GM12873 (cell line): ENCODE measurements around the gene CDKN1B.
A peak's percentile ranks its signal among the peaks of the same experiment; 100 is the strongest.

ENCODE experiments used
- TF ChIP-seq, protein P1 (sequence below): IDR thresholded peaks from 2 replicates; pipeline ENCODE4 v1.5.1; 2012; ENCODE audit warnings: low read depth, mild to moderate bottlenecking, moderate library complexity, low read length, control low read depth; ENCODE audit not compliant: insufficient read depth; ENCODE audit errors: missing control alignments

CDKN1B gene

DNA sequence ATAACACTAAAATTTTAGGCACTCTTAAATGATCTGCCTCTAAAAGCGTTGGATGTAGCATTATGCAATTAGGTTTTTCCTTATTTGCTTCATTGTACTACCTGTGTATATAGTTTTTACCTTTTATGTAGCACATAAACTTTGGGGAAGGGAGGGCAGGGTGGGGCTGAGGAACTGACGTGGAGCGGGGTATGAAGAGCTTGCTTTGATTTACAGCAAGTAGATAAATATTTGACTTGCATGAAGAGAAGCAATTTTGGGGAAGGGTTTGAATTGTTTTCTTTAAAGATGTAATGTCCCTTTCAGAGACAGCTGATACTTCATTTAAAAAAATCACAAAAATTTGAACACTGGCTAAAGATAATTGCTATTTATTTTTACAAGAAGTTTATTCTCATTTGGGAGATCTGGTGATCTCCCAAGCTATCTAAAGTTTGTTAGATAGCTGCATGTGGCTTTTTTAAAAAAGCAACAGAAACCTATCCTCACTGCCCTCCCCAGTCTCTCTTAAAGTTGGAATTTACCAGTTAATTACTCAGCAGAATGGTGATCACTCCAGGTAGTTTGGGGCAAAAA, 4.1 kb downstream of the CDKN1B start:
- TF ChIP-seq, protein P1, sequence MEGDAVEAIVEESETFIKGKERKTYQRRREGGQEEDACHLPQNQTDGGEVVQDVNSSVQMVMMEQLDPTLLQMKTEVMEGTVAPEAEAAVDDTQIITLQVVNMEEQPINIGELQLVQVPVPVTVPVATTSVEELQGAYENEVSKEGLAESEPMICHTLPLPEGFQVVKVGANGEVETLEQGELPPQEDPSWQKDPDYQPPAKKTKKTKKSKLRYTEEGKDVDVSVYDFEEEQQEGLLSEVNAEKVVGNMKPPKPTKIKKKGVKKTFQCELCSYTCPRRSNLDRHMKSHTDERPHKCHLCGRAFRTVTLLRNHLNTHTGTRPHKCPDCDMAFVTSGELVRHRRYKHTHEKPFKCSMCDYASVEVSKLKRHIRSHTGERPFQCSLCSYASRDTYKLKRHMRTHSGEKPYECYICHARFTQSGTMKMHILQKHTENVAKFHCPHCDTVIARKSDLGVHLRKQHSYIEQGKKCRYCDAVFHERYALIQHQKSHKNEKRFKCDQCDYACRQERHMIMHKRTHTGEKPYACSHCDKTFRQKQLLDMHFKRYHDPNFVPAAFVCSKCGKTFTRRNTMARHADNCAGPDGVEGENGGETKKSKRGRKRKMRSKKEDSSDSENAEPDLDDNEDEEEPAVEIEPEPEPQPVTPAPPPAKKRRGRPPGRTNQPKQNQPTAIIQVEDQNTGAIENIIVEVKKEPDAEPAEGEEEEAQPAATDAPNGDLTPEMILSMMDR, result no peak

DNA sequence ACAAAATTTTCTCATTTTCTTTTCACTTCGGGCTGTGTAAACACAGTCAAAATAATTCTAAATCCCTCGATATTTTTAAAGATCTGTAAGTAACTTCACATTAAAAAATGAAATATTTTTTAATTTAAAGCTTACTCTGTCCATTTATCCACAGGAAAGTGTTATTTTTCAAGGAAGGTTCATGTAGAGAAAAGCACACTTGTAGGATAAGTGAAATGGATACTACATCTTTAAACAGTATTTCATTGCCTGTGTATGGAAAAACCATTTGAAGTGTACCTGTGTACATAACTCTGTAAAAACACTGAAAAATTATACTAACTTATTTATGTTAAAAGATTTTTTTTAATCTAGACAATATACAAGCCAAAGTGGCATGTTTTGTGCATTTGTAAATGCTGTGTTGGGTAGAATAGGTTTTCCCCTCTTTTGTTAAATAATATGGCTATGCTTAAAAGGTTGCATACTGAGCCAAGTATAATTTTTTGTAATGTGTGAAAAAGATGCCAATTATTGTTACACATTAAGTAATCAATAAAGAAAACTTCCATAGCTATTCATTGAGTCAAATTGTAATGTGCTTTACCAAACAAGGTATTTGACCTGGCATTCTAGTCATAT, 4.8 kb downstream of the CDKN1B start:
- TF ChIP-seq, protein P1, result no peak

DNA sequence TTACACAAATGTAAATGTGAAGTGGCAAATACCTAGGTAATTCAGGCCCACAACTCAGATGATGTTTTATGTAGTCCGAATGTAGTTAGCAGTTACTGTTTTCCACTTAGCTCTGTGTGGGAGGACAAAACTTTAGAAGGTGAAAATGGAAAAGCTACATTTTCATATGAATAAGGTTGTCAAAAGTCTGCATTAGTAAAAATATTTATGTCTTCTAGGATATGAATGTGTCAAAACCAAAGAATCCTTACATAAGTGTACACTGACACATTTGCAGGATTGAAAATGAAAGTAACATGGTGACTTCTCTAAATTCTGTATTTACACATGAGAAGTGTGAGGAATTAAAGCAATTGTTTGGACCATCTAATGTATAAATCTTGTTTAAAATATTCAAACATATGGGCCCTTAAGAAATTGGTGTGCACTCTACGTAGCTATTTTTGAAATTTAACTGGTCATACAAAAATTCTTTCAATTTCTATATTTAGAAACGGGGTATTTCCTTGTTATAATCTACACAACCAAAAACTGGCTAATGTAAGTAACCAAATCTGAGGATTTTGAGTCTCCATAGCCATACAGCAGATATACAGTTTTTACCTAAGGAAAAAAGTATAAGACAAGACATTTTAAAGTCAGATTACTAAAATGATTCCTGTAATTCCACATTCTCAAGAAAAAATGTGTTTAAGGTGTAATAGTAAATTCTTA, 5.4 kb downstream of the CDKN1B start:
- TF ChIP-seq, protein P1, result no peak

DNA sequence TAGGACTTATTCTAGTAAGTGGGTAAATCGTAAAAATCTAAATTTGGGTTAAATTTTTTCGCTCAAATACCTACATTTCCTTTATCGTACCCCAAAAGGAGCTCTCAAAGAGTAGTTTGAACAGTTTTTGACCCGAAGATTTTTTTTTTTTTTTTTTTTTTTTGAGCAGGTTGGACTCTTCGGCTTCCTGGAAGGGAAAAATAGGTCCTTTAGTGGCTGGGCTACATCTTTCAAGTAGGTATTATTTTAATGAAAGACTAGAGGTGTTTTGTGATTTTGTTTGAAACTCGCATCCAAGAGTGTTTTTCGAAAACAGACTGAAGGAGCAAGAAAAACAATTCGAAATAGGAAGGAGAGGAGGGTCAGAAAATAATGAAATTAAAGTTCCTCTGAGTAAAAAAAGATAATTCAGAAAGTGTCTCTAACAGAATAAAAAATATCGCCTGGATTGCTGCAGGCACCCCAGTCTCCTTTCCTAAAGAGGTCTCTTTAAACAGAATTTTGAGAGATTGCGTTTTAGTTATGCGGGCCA, 6.0 kb downstream of the CDKN1B start:
- TF ChIP-seq, protein P1, result no peak

DNA sequence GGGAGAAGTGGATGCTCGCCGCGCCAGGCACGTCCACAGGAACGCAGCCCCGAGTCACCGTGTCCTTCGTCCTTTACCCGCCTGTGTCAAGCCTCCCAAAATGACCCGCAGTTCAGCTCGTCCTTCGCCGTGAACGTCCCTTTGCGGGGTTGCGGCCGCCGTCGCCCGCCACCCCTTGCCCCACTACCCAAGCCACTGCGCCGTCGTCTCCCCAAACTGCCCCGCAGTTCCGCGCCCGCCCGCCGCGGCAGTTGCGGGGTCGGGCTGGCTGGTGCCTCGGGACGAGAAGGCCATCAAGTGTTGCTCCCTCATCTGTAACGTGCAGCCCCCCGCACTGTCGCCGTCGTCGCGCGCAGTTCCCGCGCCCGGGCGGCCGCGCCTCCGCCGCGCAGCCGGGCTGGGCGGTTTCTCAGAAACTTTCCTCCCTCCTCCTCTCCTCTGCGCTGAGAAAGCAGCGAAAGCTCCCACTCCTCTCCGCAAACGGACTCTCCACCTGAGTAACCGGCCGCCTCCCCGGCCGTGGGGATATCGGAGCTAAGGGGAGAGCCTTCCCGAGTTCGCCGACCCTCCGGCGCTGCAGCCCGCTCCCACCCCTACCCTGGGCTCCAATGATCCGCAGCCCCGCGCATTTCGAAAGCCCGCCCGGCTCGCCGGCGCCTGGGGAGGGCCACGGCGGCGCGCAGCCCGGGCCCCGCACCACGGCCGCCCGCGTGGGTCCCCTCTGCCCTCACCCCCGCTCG, 6.7 kb downstream of the CDKN1B start:
- TF ChIP-seq, protein P1, result peak; percentile 4

DNA sequence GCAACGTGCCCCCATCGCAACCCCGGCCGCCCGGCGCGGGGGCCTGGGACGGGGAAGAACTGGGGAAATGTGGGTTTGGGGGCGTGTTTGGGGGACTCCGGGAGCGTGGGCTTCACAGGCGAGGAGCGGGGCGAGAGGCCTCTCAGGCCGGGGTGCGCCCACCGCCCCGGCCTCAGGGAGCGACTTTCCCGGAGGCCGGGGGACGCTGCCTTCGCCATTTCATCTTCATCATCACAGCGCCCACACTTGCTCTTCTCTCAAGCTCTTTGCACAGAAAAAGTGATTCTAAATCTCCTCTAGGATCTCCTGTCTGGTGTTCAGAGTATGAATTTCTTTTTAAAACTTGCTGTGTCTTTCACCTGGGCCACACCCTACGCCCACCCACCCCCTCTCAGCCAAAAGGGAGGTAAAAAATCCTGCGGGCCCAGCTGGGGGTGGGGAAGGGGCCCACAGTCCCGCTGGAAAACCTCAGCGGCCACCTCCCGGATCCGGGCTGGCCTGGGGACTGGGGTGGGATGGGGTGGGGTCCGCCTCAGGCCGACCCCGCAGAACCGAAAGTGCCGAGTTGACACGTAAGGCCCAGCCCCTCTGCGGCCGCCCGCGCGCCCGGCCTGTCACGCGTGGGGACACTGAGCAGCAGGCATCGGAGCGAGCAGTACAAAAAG, 7.4 kb downstream of the CDKN1B start:
- TF ChIP-seq, protein P1, result no peak
